ENCODE results near the gene NTMT1.
"Not testable (repeated sequence)": the region's sequence is repeated elsewhere in the genome, so short reads cannot be mapped to it uniquely, and the experiment has no call there.

NTMT1 gene

DNA sequence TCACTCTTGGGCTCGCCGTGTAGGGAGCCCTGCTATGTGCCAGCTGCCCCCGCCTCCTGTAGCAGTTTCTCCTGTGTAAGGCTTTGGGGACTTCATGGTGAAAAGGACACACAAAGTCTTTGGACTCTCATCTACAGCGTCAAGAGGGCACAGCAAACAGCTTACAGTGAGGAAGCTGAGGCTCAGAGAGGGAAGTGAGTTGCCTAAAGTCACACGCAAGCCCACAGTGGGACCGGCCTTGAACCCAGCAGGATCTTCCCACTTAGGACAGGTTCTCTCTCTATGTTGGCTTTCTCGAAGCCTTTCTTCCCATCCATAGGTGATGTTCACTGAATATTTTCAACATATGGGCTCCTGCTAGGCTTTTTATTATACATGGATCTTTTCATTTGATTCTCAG is 29.7 kb downstream of the NTMT1 start:
- no peak for DNase-seq

DNA sequence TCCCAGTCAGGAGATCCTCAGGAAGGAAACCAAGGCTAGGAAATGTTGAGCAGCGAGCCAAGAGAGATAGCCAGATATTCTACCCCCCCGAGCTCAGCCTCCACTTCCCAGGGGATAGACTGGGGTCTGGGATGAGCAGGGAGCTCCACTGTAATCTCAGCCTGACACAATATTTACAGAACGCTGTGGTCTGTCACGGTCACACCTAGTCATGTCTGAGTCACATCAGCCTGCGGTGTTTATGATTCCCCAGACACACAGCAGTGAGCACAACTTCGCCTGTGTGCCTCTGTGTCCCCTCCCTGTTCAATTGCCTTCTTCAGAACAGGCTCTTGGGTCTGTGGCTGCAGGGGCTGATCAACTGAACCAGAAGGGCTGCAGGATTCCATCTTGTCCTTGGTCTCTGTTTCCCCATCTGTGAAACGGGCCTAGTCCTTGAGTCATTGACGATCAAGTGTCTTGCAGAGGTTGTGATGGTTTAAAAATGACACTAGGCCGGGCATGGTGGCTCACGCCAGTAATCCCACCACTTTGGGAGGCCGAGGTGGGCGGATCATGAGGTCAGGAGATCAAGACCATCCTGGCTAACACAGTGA is 30.9 kb downstream of the NTMT1 start:
- no peak for DNase-seq

DNA sequence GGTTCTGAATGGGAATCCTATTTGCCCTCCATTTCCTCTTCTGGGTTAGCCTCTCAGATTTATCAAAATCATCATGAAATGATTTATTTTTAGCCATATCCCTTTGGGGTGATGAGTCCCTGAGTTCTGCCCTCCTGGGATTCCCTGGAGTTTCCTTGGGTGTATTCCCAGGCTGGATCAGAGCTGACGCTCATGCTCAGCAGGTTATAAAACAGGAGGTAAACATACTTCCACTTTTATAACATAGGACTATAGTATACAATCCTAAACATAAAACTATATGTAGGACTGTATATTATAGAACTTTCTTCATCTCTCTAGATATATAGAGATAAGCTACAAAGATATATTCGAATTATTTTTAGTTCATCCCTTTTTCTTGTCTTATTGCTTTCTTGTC is 35.1 kb downstream of the NTMT1 start:
- DNase-seq, result no peak

DNA sequence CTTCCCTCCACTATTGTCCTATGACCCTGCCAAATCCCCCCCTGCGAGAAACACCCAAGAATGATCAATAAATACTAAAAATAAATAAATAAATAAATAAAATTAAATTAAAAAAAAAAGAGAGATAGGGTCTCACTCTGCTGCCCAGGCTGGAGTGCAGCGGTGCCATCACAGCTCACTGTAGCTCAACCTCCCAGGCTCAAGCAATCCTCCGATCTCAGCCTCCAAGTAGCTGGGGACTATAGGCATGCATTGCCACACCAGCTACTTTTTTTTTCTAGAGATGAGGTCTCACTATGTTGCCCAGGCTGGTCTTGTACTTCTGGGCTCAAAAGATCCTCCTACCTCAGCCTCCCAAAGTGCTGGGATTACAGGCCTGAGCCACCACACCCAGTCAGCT is 36.3 kb downstream of the NTMT1 start:
- DNase-seq, result not testable (repeated sequence)

DNA sequence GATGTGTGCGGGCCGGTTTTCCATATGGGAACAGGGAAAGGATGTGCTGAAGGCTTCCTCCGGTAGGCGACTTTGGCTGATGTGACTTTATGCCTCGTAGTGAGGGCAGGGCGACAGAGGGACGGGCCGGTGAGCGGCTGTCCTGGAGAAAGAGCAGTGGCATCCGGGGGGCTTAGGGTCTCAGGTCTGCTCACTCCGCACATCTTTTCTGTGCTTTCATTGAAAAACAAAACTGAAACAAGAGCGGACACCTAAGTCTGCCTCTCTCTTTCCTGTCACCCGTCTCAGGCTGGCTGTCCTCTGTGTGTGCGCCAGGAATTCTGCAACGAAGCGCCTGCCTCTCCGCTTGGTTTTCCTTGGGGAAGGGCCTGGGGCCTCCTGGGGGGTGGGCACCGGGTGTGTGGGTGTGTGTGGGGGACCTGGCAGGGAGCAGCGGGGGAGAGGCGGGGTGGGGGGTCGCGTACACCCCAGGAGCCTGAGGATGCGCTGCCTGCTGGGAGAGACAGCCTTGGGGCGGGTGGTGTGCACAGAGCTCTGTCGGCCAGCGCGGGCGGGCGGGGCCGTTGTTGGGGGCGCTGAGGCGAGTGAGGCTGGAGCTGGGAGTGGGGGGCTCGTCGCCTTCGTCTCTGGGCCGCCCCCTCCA is 38.9 kb downstream of the NTMT1 start:
- DNase-seq, result peak in 1 of 2 experiments; percentile 14

DNA sequence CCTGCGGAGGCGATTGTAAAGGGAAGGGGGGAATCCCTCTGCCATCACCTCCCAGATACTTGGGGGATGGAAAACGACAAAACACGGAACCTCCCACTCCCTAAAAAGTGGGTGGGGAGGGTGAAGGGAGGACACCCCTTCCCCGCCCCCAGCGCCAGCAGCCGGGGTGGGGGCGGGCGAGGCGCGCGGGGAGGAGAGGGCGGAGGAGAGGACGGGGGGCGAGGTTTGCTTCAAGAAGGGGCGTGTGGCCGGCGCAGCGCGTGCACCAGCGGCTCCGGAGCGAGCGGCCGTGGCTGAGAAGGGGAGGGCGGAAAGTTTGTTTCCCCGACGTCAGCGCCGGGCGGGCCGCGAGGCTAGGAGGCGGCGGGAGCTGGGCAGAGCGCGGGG is 39.4 kb downstream of the NTMT1 start, which contains the start of gene PRRX2:
Gene PRRX2 (plus strand): TSS at position 259 of the 387 bp plus-strand sequence. CDS start 221 bp downstream, outside the sequence.
- peak; percentile 32 to 55 for DNase-seq

DNA sequence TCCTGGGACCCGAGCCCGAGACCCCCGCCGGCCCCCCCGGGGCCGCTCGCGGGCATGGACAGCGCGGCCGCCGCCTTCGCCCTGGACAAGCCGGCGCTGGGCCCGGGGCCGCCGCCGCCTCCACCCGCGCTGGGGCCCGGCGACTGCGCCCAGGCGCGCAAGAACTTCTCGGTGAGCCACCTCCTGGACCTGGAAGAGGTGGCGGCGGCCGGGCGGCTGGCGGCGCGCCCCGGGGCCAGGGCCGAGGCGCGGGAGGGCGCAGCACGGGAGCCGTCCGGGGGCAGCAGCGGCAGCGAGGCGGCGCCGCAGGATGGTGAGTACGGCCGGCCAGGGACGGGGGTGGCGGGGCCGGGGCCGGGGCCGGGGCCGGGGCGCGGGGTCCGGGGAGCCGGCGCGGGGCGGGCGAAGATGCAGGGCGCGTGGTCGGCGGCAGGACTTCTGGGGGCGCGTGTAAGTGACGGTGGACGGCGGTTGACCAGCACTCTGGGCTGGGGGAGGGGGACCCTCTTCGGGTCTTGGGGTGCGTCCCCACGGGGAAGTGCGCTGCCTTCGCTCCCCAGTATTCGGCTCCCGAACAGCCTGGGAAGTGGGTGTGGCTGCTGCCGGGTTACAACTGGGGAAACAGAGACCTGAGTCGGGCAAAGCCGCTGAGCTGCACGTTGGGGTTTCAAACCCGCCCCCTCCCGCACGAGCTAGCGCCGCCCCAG is 40.0 kb downstream of the NTMT1 start:
- no peak for DNase-seq

DNA sequence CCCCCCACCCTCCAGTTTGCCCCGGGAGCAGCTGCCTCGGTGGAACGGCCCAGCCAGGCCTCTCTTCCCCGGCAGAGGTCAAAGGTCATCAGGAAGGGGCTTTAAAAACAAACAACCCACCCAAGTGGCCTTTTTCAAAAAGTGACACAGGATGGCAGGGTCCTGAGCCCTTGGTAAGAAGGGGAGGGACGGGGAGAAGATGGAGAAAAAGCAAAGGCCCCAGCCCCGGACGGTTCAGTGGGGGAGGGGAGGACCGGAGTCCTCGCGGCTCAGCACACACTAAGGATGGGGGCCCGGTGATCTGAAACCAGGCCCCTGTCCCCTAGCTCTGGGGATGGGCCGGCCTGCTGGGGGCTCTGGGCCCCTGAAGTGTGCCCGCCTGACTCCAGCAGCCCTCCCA is 40.6 kb downstream of the NTMT1 start:
- DNase-seq, result no peak

DNA sequence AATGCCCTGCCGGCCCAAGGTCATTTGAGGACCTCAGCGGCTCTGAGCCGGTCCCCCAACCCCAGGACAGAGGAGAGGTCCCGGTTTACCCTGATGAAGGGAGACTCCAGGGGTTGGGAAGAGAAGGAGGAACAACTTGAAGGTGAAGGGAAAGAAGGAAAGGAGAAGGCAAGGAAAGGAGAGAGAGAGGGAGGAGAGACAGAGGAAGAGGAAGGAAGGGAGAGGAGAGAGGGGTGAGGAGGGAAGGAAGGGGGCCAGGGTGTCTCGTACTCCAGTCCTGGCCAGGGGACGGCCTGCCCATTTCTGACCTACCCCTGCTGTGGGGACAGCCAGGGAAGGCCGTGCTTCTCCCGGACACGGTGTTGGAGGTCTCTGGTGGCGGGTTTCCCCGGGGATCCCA is 41.4 kb downstream of the NTMT1 start:
- no peak for DNase-seq

DNA sequence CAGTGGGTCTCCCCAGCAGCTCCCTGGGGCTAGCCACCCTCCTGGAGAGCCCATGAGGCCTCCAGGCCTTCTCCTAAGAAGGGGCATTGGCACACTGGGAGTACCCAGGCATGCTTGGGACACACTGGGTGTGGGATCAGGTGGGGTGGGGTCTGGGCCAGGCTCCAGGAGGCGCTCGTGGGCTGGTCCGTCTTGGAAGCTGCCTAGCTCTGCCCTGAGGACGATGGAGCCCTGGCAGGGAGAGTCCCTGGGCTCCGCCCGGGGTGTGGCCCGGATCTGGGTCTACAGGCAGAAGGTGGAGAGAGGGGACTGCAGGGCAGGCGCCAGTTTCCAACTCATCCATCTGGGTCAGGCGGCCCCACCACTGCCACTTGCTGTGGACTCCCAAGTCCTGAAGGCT is 41.9 kb downstream of the NTMT1 start:
- DNase-seq, result no peak

DNA sequence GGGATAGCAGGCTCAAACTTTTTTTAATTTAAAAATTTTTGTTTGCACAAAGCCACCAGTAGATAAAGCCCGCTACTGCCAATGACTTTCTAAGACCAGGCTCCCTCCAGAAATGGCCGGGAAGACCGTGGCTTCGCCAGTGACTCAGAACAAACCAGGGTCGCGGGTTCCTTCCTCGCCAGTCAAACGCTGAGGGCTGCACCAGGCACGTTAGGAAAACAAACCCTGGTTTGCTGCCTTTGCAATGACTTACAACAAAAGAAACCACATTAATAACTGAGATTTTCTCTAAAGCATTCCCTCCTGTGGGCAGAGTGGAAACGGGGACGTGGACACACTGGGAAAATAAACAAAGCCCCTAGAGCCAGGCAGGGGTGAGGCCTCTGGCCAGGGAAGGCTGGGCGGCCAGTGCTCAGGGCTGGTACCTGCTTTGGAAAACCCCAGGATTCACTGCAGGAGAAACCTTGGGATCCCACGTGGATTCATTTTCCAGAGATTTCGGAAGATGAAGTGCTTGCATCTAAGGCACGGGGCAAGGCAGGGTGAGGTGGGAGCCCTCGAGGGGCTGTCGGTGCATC is 43.3 kb downstream of the NTMT1 start:
- DNase-seq, result no peak

DNA sequence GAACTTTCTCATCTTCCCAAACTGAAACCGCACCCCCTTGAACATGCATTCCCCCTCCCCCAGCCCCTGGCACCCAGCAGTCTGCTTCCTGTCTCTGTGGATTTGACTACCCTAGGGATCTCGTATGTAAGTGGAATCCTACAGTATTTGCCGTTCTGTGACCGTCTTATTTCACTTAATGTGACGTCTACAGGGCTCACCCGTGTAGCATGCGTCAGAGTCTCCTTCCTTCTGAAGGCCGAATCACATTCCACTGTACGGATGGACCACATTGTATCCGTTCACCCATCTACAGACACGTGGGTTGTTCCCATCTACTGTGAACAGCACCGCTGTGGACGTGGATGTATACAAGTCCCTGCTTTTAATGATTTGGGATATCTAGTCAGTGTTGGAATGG is 44.0 kb downstream of the NTMT1 start:
- no peak for DNase-seq

DNA sequence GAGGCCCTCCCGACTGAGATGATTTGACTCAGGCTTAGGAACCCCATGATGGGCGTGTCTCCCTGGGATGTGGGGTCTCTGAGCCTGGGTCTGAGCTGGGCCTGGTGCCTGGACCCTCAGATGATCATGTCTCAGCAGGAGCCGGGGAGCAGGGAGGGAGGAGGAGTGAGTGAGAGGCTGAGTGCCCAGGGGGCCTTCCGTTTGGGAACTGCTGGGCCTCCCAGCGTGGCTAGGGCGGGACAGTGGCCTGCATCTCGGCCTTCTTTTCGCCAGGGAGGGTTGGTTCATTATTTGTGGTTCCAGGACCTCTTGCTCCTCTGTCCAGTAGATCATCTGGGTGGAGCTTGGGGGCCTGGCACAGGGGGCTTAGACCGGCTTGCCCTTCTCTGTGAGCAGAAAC is 45.1 kb downstream of the NTMT1 start:
- DNase-seq, result no peak

DNA sequence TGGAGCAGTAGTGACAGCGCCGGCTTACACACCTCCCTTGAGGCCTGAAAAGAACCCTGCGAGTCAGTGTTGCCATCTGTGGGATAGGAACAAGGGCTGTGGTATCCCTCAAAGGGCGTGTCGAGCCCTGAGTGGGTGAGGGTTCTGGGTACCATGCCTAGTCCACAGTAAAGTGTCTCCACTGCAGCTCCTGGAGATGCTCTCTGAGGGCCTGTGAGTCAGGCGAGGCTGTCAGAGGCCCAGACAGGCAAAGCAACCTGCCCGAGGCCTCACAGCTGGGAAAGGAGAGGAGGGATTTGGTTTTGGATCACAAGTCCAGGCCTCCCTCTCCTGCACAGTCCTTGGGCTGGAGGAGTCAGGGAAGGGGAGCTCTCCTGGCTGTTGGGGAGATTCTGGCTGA is 45.6 kb downstream of the NTMT1 start:
- peak in 1 of 2 experiments; percentile 19 for DNase-seq

DNA sequence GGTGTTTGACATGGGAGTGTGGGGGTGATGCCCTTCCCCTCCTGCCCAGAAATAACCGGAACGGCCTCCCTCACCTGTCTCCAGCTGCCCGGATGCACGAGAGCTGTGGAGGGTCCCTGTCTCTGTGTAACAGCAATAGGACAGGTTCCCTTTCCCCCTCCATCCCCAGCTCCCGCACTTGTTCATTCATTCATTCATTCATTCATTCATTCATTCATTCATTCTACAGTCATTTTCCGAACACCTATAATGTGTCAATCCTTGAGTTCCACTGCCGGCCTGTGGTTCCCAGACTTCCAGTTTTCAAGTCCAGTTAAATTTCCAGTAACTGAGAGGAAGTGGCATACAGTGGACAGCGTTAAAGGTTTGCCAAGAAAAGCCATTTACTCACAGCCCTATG is 46.7 kb downstream of the NTMT1 start:
- no peak for DNase-seq

DNA sequence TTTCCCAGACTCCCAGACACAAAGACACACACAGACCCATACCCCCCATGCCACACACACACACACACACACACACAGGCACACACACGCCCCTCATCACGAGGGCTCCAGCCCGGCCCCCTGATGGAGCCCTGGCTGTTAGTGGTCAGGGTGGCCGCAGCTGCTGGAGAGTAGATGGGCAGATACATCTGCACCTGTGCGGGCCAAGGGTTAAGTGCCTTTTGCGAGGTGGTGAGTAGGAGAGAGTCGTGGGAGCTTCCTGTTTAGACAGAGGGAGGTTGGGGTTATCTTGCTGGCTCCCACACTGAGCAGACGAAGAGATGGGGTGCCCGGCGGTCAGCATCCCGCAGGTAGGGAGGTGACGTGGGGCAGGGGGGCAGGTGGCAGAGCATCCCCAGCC is 47.6 kb downstream of the NTMT1 start:
- no peak for DNase-seq

DNA sequence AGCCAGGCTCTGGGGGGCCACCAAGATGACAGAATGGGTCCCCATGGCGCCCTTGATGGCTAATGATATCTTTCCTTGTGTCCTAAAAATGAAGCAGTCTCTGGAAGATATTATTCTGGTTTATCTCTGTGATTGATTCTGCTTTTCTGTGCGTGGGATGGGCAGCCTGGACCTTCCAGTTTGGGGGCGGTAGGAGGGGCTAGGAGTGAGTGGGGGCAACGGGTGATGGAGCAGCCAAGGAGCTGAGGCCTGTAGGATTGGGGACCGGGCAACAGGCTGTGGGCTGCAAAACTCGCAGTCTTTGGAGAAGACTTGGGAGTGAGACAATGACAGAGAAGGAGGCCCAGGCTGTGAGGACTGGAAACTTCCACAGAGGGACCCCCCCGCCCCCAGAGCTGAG is 48.3 kb downstream of the NTMT1 start:
- DNase-seq, result no peak

DNA sequence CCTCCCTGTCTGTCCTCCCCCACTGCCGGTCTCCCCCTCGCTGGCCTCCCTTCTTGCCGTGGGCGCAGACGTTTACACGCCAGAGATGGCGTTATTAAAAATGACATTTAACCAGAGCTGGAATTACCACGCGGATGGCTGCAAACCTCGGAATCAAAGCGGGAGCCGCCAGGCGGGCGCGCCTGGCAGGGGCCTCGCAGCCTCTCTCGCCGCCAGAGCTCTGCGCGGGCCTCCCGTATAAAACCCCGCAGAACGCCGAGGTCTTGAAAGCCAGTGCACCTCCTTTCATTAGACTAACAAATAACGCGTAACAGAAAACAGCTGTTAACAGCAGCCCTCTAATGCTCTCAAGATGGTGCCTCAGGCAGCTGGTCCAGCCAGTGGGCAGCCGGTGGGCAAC is 49.7 kb downstream of the NTMT1 start:
- no peak for DNase-seq

DNA sequence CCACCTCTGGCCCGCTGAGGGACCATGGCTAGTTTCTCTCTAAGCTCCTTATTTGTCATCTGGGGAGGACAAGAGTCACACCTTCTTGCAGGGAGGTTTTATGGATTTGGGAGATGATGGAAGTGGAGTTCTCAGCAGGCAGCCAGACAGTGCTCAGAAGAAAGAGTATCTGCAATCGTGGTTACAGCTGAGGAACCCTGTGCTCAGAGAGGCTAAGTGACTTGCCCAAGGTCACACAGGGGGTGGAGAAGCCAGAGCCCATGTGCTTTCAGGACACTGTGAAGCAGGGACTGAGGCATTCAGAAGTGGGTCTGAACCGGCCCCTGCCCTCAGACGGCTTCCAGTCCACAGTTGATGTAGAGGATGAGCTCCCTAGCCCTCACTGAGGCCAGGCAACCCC is 50.3 kb downstream of the NTMT1 start:
- DNase-seq, result no peak

DNA sequence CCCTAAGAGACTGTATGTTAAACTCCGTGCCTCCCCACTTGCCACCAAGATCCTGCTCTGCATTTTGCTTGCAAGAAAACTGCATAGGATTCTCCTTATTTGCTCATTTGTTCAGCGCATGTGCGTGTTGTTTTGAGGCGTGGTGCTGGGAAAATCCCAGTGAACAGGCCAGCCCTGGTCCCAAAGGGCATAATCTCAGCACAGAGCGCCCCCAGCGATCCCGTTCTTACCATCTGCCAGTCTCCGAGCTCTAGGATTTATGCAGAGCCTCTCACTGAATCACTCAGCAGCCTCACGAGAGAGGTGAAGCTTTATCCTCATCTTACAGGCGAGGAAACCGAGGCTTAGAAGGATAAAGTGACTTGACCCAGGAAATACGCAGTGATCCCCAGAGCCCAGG is 51.0 kb downstream of the NTMT1 start:
- no peak for DNase-seq

DNA sequence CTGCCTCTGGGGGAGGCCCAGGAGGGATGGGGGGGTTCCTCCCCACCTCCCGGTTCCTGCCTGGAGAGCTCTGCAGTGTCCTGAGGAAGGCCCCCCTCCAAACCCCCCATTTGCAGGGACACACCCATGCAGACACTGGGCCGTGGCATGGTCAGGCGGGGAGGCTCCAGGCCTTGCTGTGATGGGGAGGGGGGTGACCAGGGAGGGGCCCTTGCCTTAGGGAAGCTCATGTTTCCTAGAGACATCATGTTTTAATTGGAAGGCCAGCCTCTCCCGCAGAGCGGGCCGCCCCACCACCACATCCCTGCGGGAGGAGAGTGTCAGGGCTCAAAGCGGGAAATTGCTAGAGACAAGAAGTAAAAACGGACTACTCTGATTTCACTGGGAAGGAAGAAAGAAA is 51.5 kb downstream of the NTMT1 start:
- no peak for DNase-seq

DNA sequence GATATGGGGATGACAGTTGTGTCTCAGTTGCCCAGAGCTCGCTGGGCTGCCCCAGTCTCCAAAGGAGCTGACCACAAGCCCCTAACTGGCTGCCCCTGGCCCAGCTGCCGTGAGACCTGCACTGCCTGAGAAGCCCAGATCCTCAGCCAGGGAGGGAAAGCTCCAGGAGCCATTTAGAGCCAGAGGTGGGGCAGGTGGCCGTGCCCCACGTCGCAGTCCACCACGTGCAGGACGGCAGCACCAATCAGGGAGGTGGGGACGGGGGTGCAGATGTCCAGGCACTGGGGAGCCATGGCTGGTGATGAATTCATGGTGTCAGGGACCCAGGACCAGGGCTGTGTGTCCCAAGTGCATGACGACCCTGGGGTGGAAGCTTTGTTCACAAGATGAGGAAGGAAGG is 52.9 kb downstream of the NTMT1 start:
- DNase-seq, result no peak

DNA sequence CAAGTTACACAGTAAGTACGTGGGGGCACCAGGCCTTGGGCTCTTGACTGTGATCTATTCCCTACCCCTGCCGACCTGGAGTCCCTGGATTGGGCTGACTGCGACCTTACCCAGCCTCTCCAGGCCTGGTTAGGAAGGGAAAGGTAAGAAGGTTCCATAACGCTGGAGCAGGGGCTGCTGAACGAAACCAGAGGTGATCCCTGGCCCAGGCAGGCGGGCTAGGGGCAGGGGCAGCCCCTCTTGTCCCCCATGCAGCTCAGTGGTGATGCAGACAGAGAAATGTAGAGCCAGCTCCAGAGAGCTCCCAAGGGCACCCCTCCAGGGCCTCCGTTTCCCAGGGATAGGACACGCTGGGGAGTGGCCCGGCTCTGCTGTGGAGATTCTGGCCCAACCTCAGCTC is 53.6 kb downstream of the NTMT1 start:
- no peak for DNase-seq

DNA sequence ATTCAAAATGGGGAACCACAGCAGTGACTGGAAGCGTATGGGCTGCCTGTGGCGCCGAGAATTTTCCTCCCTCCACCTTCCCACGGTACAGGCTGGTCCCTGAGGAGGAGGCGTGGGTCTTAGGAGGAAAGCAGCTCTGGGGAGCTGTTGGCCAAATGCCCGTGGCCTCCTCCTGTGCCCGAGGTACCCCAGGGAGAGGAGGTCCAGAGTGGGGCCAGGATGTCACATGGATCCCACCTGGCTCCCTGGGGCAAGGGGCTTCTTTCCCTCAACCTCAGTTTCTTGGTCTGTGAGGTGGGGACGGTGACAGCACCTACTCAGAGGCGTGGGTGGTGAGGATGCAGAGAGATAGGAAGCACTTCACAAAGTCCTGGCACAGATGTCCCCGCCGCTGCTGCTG is 56.0 kb downstream of the NTMT1 start:
- DNase-seq, result no peak
